Body of pancreas (tissue), 4 donors: ENCODE measurements around the gene HES5. TPM values are rescaled to one million over a fixed set of nuclear protein-coding genes. Genes with fewer than 3 reads are reported as not detected.

ENCODE experiments used
- ATAC-seq: fragments of 150-250 bp; one replicate; pipeline ENCODE4 v1.9.1; 2016
- DNase-seq, 4 donors: peaks; one replicate each; pipeline ENCODE4 v3.0.0-alpha.2; 2019
- H3K27ac ChIP-seq, 4 donors: fragments of 200-600 bp; sonication (generic); 1 replicate in 3 of 4; 2 replicates in 1 of 4; pipeline versions ENCODE4 v1.5.1 to v1.6.1; 2016 to 2019; ENCODE audit warnings: mild to moderate bottlenecking in 1 of 4, mixed read lengths in 1 of 4, moderate library complexity in 1 of 4
- H3K27me3 ChIP-seq, 2 donors: fragments of 200-600 bp; sonication (generic); one replicate each; pipeline ENCODE4 v1.6.0; 2016; ENCODE audit warnings: mild to moderate bottlenecking in 1 of 2
- H3K36me3 ChIP-seq, 2 donors: fragments of 200-600 bp; sonication (generic); replicated peaks in 1 of 2; 2 replicates each; pipeline ENCODE4 v1.5.1; 2016; ENCODE audit warnings: low read depth in 2 of 2; ENCODE audit not compliant: insufficient read depth in 1 of 2
- H3K4me1 ChIP-seq: fragments of 200-600 bp; sonication (generic); one replicate; pipeline ENCODE4 v1.6.0; 2016
- H3K4me3 ChIP-seq, 2 donors: fragments of 200-600 bp; sonication (generic); 1 replicate in 1 of 2; 2 replicates in 1 of 2; pipeline ENCODE4 v1.5.1; 2016 to 2019
- H3K9me3 ChIP-seq, 3 donors: fragments of 200-600 bp; sonication (generic); 1 replicate in 2 of 3; 2 replicates in 1 of 3; pipeline ENCODE4 v1.5.1; 2016
- CTCF ChIP-seq, 7 experiments: fragments of 450-650 bp in 4 of 7; fragments of 200-600 bp in 3 of 7; sonication (generic) in 3 of 7; IDR thresholded peaks; one replicate each; pipeline ENCODE4 v1.5.1; 2016 to 2019; ENCODE audit warnings: antibody characterized with exemption in 7 of 7
- POLR2A ChIP-seq, 3 donors: fragments of 450-650 bp; IDR thresholded peaks; one replicate each; pipeline ENCODE4 v1.6.1; 2016; ENCODE audit warnings: antibody characterized with exemption in 3 of 3, mild to moderate bottlenecking in 2 of 3
- WGBS, 2 donors: methylation state at CpG; one replicate each; pipeline ENCODE4 v1.1.5; 2017; 5-methylcytosine and 5-hydroxymethylcytosine counted together
- intact Hi-C: fragments of 100-400 bp; cut with DNase I; formaldehyde crosslinking; loops from one replicate; pipeline ENCODE4 v1.15.1; 2023
- total RNA-seq, 2 donors: library from RNA; depleted of rRNA; stranded (reverse); fragments of >200 nt; gene quantifications; one replicate each; pipeline ENCODE4 v1.1.0, GENCODE V29; 2016

HES5 gene
- total RNA-seq, 2 donors from 2014 or later, result not detected

- Histone ChIP-seq H3K9me3 (no peaks in the 10 kb centered on the region), H3K27me3 (no peaks in the 10 kb centered on the region), H3K4me1 (peaks cover 18% of the 10 kb centered on the region), H3K36me3 (no peaks in the 10 kb centered on the region), H3K4me3 (no peak overlapping the region), H3K27ac (no peak overlapping the region)
- no peak for DNase-seq
- intact Hi-C loops, result loop anchor here (5.0 to 10.0 kb wide), 2 partner anchors 50 to 118 kb away; partner anchors contain the start of gene PRXL2B
- no peak for ATAC-seq
- 46 to 53% methylated on average over 8 to 17 of the region's 18 CpGs for WGBS, 2 donors
- TF ChIP-seq POLR2A (IDR thresholded peaks at IDR 0.05) (no peak), CTCF (IDR thresholded peaks at IDR 0.05) (no peak)
Measured at GRCh38 chr1:2534687-2535441, 4.8 kb upstream of the HES5 start.

GRCh38 chr1:2534315-2534686, 4.2 kb upstream of the HES5 start:
- intact Hi-C loops, result loop anchor here (10.0 kb wide), 1 partner anchor 50 kb away; the partner anchor contains the start of gene PRXL2B
- WGBS, 2 donors, result 47 to 48% methylated on average over 3 to 7 of the region's 7 CpGs
- ATAC-seq (no peak), DNase-seq (no peak)
- Histone ChIP-seq H3K27ac (no peak overlapping the region), H3K36me3 (no peaks in the 10 kb centered on the region), H3K4me3 (no peak overlapping the region), H3K4me1 (peaks cover 22% of the 10 kb centered on the region), H3K9me3 (no peaks in the 10 kb centered on the region), H3K27me3 (no peaks in the 10 kb centered on the region)
- no peak for TF ChIP-seq CTCF (IDR thresholded peaks at IDR 0.05)
- TF ChIP-seq POLR2A (IDR thresholded peaks at IDR 0.05), result no peak

DNA sequence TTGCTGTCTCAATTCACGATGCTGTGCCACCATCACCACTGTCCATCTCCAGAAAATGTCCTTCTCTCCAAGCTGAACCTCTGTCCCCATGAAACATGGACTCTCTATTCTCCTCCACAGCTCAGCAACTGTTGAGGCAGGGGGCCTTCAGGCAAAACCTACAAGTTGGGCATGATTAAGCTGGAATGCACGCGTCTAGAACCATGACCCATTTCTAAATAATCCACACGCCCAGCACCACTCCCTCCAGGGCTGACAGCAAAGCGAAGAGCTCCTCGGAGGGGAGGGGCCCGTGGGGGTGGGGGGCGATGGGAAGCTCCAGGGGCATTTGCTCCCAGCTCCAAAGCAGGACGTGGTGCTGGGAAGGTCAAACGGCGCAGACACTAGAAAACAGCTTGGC, 3.3 kb upstream of the HES5 start:
- Histone ChIP-seq H3K4me3 (no peak overlapping the region), H3K36me3 (no peaks in the 10 kb centered on the region), H3K27ac (no peak overlapping the region), H3K4me1 (peaks cover 31% of the 10 kb centered on the region), H3K9me3 (no peaks in the 10 kb centered on the region), H3K27me3 (no peaks in the 10 kb centered on the region)
- no peak for ATAC-seq
- WGBS, 2 donors, result 82 to 83% methylated on average over 11 of the region's 11 CpGs
- no peak for DNase-seq
- no peak for TF ChIP-seq CTCF (IDR thresholded peaks at IDR 0.05)
- TF ChIP-seq POLR2A (IDR thresholded peaks at IDR 0.05), result no peak
- intact Hi-C loops, result loop anchor here (10.0 kb wide), 1 partner anchor 51 kb away; the partner anchor contains the start of gene PRXL2B

GRCh38 chr1:2532485-2533160, 2.6 kb upstream of the HES5 start:
- 62 to 79% methylated on average over 11 to 14 of the region's 23 CpGs for WGBS, 2 donors
- Histone ChIP-seq H3K27ac (no peak overlapping the region), H3K27me3 (no peaks in the 10 kb centered on the region), H3K4me3 (no peak overlapping the region), H3K9me3 (no peaks in the 10 kb centered on the region), H3K36me3 (no peaks in the 10 kb centered on the region), H3K4me1 (peaks cover 38% of the 10 kb centered on the region)
- intact Hi-C loops, result loop anchor here (10.0 kb wide), 1 partner anchor 52 kb away; the partner anchor contains the start of gene PRXL2B
- no peak for ATAC-seq
- no peak for DNase-seq
- no peak for TF ChIP-seq POLR2A (IDR thresholded peaks at IDR 0.05)
